Body of pancreas (tissue), 4 donors: Measurements from ENCODE around the gene THY1. TPM values are rescaled to one million over a fixed set of nuclear protein-coding genes. Genes with fewer than 3 reads are reported as not detected.
A peak's percentile ranks its signal among the peaks of the same experiment; 100 is the strongest.
"Not testable (repeated sequence)": the region's sequence is repeated elsewhere in the genome, so short reads cannot be mapped to it uniquely, and the experiment has no call there.

Experiments used
- ATAC-seq: fragments of 150-250 bp; one replicate; pipeline ENCODE4 v1.9.1; 2016
- DNase-seq, 4 donors: peaks; one replicate each; pipeline ENCODE4 v3.0.0-alpha.2; 2019
- H3K27ac ChIP-seq, 4 donors: fragments of 200-600 bp; sonication (generic); 1 replicate in 3 of 4; 2 replicates in 1 of 4; pipeline versions ENCODE4 v1.5.1 to v1.6.1; 2016 to 2019; ENCODE audit warnings: mild to moderate bottlenecking in 1 of 4, mixed read lengths in 1 of 4, moderate library complexity in 1 of 4
- H3K27me3 ChIP-seq, 2 donors: fragments of 200-600 bp; sonication (generic); one replicate each; pipeline ENCODE4 v1.6.0; 2016; ENCODE audit warnings: mild to moderate bottlenecking in 1 of 2
- H3K36me3 ChIP-seq, 2 donors: fragments of 200-600 bp; sonication (generic); replicated peaks in 1 of 2; 2 replicates each; pipeline ENCODE4 v1.5.1; 2016; ENCODE audit warnings: low read depth in 2 of 2; ENCODE audit not compliant: insufficient read depth in 1 of 2
- H3K4me1 ChIP-seq: fragments of 200-600 bp; sonication (generic); one replicate; pipeline ENCODE4 v1.6.0; 2016
- H3K4me3 ChIP-seq, 2 donors: fragments of 200-600 bp; sonication (generic); 1 replicate in 1 of 2; 2 replicates in 1 of 2; pipeline ENCODE4 v1.5.1; 2016 to 2019
- H3K9me3 ChIP-seq, 3 donors: fragments of 200-600 bp; sonication (generic); 1 replicate in 2 of 3; 2 replicates in 1 of 3; pipeline ENCODE4 v1.5.1; 2016
- POLR2A ChIP-seq, 3 donors: fragments of 450-650 bp; IDR thresholded peaks; one replicate each; pipeline ENCODE4 v1.6.1; 2016; ENCODE audit warnings: antibody characterized with exemption in 3 of 3, mild to moderate bottlenecking in 2 of 3
- WGBS, 2 donors: methylation state at CpG; one replicate each; pipeline ENCODE4 v1.1.5; 2017; 5-methylcytosine and 5-hydroxymethylcytosine counted together
- intact Hi-C: fragments of 100-400 bp; cut with DNase I; formaldehyde crosslinking; loops from one replicate; pipeline ENCODE4 v1.15.1; 2023
- total RNA-seq, 2 donors: library from RNA; depleted of rRNA; stranded (reverse); fragments of >200 nt; gene quantifications; one replicate each; pipeline ENCODE4 v1.1.0, GENCODE V29; 2016
- TF ChIP-seq, protein P1 (sequence below), 7 experiments: fragments of 450-650 bp in 4 of 7; fragments of 200-600 bp in 3 of 7; sonication (generic) in 3 of 7; IDR thresholded peaks; one replicate each; pipeline ENCODE4 v1.5.1; 2016 to 2019; ENCODE audit warnings: antibody characterized with exemption in 7 of 7

The THY1 gene
- total RNA-seq, 2 donors from 2014 or later, result 6.9 to 9.9 TPM

GRCh38 chr11:119406005-119406404 is 17.0 kb downstream of the THY1 start:
- intact Hi-C loops, result no loop called here
- WGBS, 2 donors, result 85 to 89% methylated on average over 3 of the region's 3 CpGs
- TF ChIP-seq, protein P1, sequence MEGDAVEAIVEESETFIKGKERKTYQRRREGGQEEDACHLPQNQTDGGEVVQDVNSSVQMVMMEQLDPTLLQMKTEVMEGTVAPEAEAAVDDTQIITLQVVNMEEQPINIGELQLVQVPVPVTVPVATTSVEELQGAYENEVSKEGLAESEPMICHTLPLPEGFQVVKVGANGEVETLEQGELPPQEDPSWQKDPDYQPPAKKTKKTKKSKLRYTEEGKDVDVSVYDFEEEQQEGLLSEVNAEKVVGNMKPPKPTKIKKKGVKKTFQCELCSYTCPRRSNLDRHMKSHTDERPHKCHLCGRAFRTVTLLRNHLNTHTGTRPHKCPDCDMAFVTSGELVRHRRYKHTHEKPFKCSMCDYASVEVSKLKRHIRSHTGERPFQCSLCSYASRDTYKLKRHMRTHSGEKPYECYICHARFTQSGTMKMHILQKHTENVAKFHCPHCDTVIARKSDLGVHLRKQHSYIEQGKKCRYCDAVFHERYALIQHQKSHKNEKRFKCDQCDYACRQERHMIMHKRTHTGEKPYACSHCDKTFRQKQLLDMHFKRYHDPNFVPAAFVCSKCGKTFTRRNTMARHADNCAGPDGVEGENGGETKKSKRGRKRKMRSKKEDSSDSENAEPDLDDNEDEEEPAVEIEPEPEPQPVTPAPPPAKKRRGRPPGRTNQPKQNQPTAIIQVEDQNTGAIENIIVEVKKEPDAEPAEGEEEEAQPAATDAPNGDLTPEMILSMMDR (IDR thresholded peaks at IDR 0.05), result no peak
- TF ChIP-seq POLR2A (IDR thresholded peaks at IDR 0.05), result no peak
- Histone ChIP-seq H3K27ac (no peak overlapping the region), H3K4me3 (no peak overlapping the region), H3K27me3 (no peaks in the 10 kb centered on the region), H3K4me1 (peaks cover 4% of the 10 kb centered on the region), H3K9me3 (no peaks in the 10 kb centered on the region), H3K36me3 (no peaks in the 10 kb centered on the region)
- no peak for DNase-seq
- ATAC-seq, result no peak

GRCh38 chr11:119405448-119405847 is 17.5 kb downstream of the THY1 start:
- 88 to 92% methylated on average over 6 of the region's 6 CpGs for WGBS, 2 donors
- H3K9me3 ChIP-seq, intact Hi-C loops: not testable (repeated sequence)

GRCh38 chr11:119404872-119405271 is 18.1 kb downstream of the THY1 start:
- TF ChIP-seq, protein P1 (IDR thresholded peaks at IDR 0.05), result no peak
- no peak for TF ChIP-seq POLR2A (IDR thresholded peaks at IDR 0.05)
- H3K4me1 ChIP-seq, result peaks cover 4% of the 10 kb centered on the region
- no peak overlapping the region for H3K4me3 ChIP-seq
- H3K36me3 ChIP-seq, result no peaks in the 10 kb centered on the region
- H3K27ac ChIP-seq, result no peak overlapping the region
- DNase-seq (no peak), ATAC-seq (no peak)
- H3K27me3 ChIP-seq, result no peaks in the 10 kb centered on the region
- WGBS, 2 donors, result 49 to 65% methylated on average over 2 of the region's 2 CpGs
- H3K9me3 ChIP-seq, result no peaks in the 10 kb centered on the region
- intact Hi-C loops, result no loop called here

More at GRCh38 chr11:119405448-119405847, 17.5 kb downstream of the THY1 start:
- H3K4me1 ChIP-seq, DNase-seq, H3K4me3 ChIP-seq, H3K27ac ChIP-seq, ATAC-seq, H3K36me3 ChIP-seq, H3K27me3 ChIP-seq: not testable (repeated sequence)

DNA sequence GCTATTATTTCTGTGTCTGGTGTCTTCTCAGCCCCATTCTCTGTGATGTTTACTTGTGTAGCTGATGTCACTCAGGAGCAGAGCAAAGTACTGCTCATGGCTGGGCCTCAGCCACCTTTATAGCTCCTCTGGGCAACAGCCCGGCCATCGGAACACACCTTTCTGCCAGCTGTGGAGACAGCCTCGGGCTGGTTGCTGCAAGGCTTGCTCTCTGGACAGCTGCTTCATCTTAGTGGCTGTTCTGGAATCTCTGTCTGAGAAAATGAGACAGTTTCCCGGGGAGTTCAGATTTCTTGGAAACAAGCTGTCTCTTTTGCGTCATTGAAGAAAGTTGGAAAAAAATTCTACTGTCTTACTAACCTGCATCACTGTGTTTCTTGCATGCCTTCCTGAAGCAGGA is 20.0 kb downstream of the THY1 start:
- no peaks in the 10 kb centered on the region for H3K9me3 ChIP-seq
- no peaks in the 10 kb centered on the region for H3K36me3 ChIP-seq
- no peak for TF ChIP-seq POLR2A (IDR thresholded peaks at IDR 0.05)
- TF ChIP-seq, protein P1 (IDR thresholded peaks at IDR 0.05), result no peak
- DNase-seq (no peak), ATAC-seq (peak; percentile 35)
- WGBS, 2 donors, result 80 to 82% methylated on average over 3 to 5 of the region's 5 CpGs
- intact Hi-C loops, result no loop called here
- no peaks in the 10 kb centered on the region for H3K27me3 ChIP-seq
- peaks cover 4% of the 10 kb centered on the region for H3K4me1 ChIP-seq
- no peak overlapping the region for H3K27ac ChIP-seq
- H3K4me3 ChIP-seq, result no peak overlapping the region

DNA sequence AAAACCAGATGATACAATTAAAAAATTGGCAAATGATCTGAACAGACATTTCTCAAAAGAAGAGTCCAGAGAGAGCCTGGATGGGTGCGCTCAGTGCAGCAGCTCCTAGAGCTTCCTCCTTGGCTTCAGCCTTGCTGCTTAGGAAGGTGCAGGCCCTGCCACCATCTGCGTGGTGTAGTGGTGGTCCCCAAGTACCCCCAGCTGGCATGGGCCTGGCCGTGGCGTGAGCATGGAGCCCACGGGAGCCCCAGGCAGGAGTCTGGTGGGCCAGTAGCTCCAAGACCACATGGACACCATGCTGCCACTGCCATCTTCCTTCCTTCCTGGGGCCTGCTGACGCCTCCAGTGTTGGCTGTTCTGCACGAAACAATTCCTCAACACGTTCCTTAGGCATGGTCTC is 20.5 kb downstream of the THY1 start:
- intact Hi-C loops, result no loop called here
- 84 to 86% methylated on average over 5 to 7 of the region's 8 CpGs for WGBS, 2 donors
- H3K9me3 ChIP-seq, result no peaks in the 10 kb centered on the region
- no peaks in the 10 kb centered on the region for H3K27me3 ChIP-seq
- no peak for DNase-seq
- no peaks in the 10 kb centered on the region for H3K36me3 ChIP-seq
- no peak overlapping the region for H3K27ac ChIP-seq
- H3K4me3 ChIP-seq, result no peak overlapping the region
- no peak for ATAC-seq
- TF ChIP-seq, protein P1 (IDR thresholded peaks at IDR 0.05), result no peak
- no peak for TF ChIP-seq POLR2A (IDR thresholded peaks at IDR 0.05)
- peaks cover 4% of the 10 kb centered on the region for H3K4me1 ChIP-seq
